ENCODE results near the gene SELENOO. TPM values are rescaled to one million over a fixed set of nuclear protein-coding genes. Genes with fewer than 3 reads are reported as not detected.

Gene SELENOO
- total RNA-seq, 1 experiment from 2014 or later, result 32.8 TPM

- CTCF ChIA-PET, result no interaction called here
- POLR2A ChIA-PET (ENCODE audit: unreplicated experiment), result no interaction called here
Measured at GRCh38 chr22:50220603-50221409, 20.0 kb downstream of the SELENOO start.

GRCh38 chr22:50221410-50222300, 20.8 kb downstream of the SELENOO start:
- DNase-seq (no peak), ATAC-seq (no peak)
- POLR2A ChIA-PET (ENCODE audit: unreplicated experiment), result no interaction called here
- H3K36me3 ChIP-seq (ENCODE audit: low read depth, low read length), result peaks cover 3% of the 10 kb centered on the region; the same call in 1 of the 2 replicates
- no peaks in the 10 kb centered on the region for H3K9me3 ChIP-seq (ENCODE audit: low read length)
- BruUV-seq (replicated peaks), result no TSS peak
- H3K27me3 ChIP-seq (ENCODE audit: low read length), result no peaks in the 10 kb centered on the region
- no peaks in the 10 kb centered on the region for H3F3A ChIP-seq (ENCODE audit: low read length, unreplicated experiment)
- no peaks in the 10 kb centered on the region for H3K4me1 ChIP-seq (ENCODE audit: insufficient read depth, low read length)
- H4K20me1 ChIP-seq (ENCODE audit: low read length), result no peaks in the 10 kb centered on the region
- H3K9ac ChIP-seq (ENCODE audit: low read length), result no peak overlapping the region
- no peaks in the 10 kb centered on the region for H3K79me2 ChIP-seq (ENCODE audit: low read length)
- TF ChIP-seq EZH2phosphoT487 (IDR thresholded peaks at IDR 0.05; ENCODE audit: borderline replicate concordance, low read length), result no peak
- TF ChIP-seq EZH2 (IDR thresholded peaks at IDR 0.05; ENCODE audit: low read length, unreplicated experiment), result no peak
- TF ChIP-seq CTCF (conservative IDR thresholded peaks at IDR 0.05; ENCODE audit: low read depth, low read length), result no peak
- no peak overlapping the region for H2AFZ ChIP-seq (ENCODE audit: low read length)
- no peak overlapping the region for H3K4me2 ChIP-seq (ENCODE audit: low read length)
- no peaks in the 10 kb centered on the region for H3K9me2 ChIP-seq (replicated peaks; ENCODE audit: low read length)
- no peak overlapping the region for H3K4me3 ChIP-seq (ENCODE audit: low read length)
- intact Hi-C loops (cut with micrococcal nuclease), result no loop called here
- H3K27ac ChIP-seq (ENCODE audit: low read length), result no peak overlapping the region
- CTCF ChIA-PET, result no interaction called here

More at GRCh38 chr22:50220603-50221409, 20.0 kb downstream of the SELENOO start:
- Histone ChIP-seq H4K20me1 (ENCODE audit: low read length) (no peaks in the 10 kb centered on the region), H3K9me2 (replicated peaks; ENCODE audit: low read length) (no peaks in the 10 kb centered on the region), H3K36me3 (ENCODE audit: low read depth, low read length) (peaks cover 3% of the 10 kb centered on the region; the same call in 1 of the 2 replicates), H3K4me1 (ENCODE audit: insufficient read depth, low read length) (no peaks in the 10 kb centered on the region), H3F3A (ENCODE audit: low read length, unreplicated experiment) (no peaks in the 10 kb centered on the region), H3K27ac (ENCODE audit: low read length) (no peak overlapping the region), H3K4me2 (ENCODE audit: low read length) (no peak overlapping the region), H3K79me2 (ENCODE audit: low read length) (no peaks in the 10 kb centered on the region), H3K4me3 (ENCODE audit: low read length) (no peak overlapping the region), H2AFZ (ENCODE audit: low read length) (no peak overlapping the region), H3K9me3 (ENCODE audit: low read length) (no peaks in the 10 kb centered on the region), H3K27me3 (ENCODE audit: low read length) (no peaks in the 10 kb centered on the region), H3K9ac (ENCODE audit: low read length) (no peak overlapping the region)
- ATAC-seq (no peak), DNase-seq (no peak)
- TSS peak; percentile 14 for BruUV-seq (replicated peaks)
- TF ChIP-seq EZH2phosphoT487 (IDR thresholded peaks at IDR 0.05; ENCODE audit: borderline replicate concordance, low read length) (no peak), EZH2 (IDR thresholded peaks at IDR 0.05; ENCODE audit: low read length, unreplicated experiment) (no peak), CTCF (conservative IDR thresholded peaks at IDR 0.05; ENCODE audit: low read depth, low read length) (no peak)
- intact Hi-C loops (cut with micrococcal nuclease), result no loop called here

Data from PC-3 (cell line).